Cardiac muscle cell (in vitro differentiated cells and primary cell): ENCODE data around the gene PROZ. TPM values are rescaled to one million over a fixed set of nuclear protein-coding genes. Genes with fewer than 3 reads are reported as not detected.

Experiments
- DNase-seq, 2 donors: peaks; one replicate each; pipeline versions ENCODE4 v3.0.0 to v3.0.0-alpha.2; 2010 to 2017; ENCODE audit warnings: low read depth in 1 of 2, low spot score in 1 of 2
- H3K27ac ChIP-seq: fragments of 200-600 bp; sonication (generic); 2 replicates; pipeline ENCODE4 v1.5.1; 2016
- H3K27me3 ChIP-seq: fragments of 200-600 bp; sonication (generic); 2 replicates; pipeline ENCODE4 v1.6.0; 2016; ENCODE audit warnings: control low read depth
- H3K36me3 ChIP-seq: fragments of 200-600 bp; sonication (generic); 2 replicates; pipeline ENCODE4 v1.5.1; 2016; ENCODE audit warnings: control low read depth
- H3K4me1 ChIP-seq: fragments of 200-600 bp; sonication (generic); 2 replicates; pipeline ENCODE4 v1.8.1; 2017; ENCODE audit warnings: low read depth, mild to moderate bottlenecking, mixed run types
- H3K4me3 ChIP-seq: fragments of 200-600 bp; sonication (generic); 2 replicates; pipeline ENCODE4 v1.5.1; 2016; ENCODE audit warnings: mild to moderate bottlenecking
- H3K9me3 ChIP-seq: fragments of 200-600 bp; sonication (generic); 2 replicates; pipeline ENCODE4 v1.5.1; 2017; ENCODE audit warnings: low read depth, mild to moderate bottlenecking, control low read depth
- CTCF ChIP-seq: IDR thresholded peaks from 2 replicates; pipeline ENCODE4 v1.5.1; 2012; ENCODE audit warnings: low read depth, mild to moderate bottlenecking, low read length
- polyA plus RNA-seq: library from polyadenylated mRNA; unstranded; fragments of >200 nt; fragmentation: Nextera tagmentation; extraction: Ambion mirVana; gene quantifications from 2 replicates; pipeline ENCODE4 v1.2.1, GENCODE V29; 2016
- total RNA-seq: library from RNA; depleted of rRNA; stranded (reverse); fragments of >200 nt; gene quantifications from 2 replicates; pipeline ENCODE4 v1.2.3, GENCODE V29; 2016

PROZ gene
- total and polyA plus RNA-seq, 2 experiments from 2014 or later: 0.42 TPM; not detected in 1

GRCh38 chr13:113164492-113164891, 6.0 kb downstream of the PROZ start:
- Histone ChIP-seq H3K9me3 (no peaks in the 10 kb centered on the region), H3K4me1 (no peaks in the 10 kb centered on the region), H3K27me3 (peaks cover 8% of the 10 kb centered on the region), H3K27ac (no peak overlapping the region), H3K36me3 (no peaks in the 10 kb centered on the region), H3K4me3 (no peak overlapping the region)
- no peak for TF ChIP-seq CTCF
- no peak for DNase-seq

DNA sequence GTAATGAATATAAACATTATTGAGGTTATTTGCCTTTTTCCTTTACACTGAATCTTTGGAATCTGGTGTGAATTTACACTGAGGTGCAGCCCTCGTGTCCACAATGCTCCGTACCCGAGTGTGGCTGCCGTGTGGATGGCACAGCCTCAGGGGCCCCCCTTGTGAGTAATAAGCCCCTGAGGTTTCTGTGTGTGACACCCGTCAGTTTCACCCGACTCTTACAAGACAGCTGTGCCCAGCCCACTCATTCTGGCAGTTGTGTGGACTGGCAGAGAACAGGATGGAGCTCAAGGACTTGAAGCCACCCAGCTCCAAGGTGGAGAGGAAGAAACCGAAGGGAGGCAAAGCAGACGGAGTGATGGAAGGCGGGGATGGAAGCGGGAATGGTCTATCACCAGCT, 7.8 kb downstream of the PROZ start:
- Histone ChIP-seq H3K36me3 (no peaks in the 10 kb centered on the region), H3K27ac (no peak overlapping the region), H3K9me3 (no peaks in the 10 kb centered on the region), H3K4me3 (no peak overlapping the region), H3K4me1 (no peaks in the 10 kb centered on the region), H3K27me3 (peaks cover 8% of the 10 kb centered on the region)
- DNase-seq: no peak
- no peak for TF ChIP-seq CTCF

DNA sequence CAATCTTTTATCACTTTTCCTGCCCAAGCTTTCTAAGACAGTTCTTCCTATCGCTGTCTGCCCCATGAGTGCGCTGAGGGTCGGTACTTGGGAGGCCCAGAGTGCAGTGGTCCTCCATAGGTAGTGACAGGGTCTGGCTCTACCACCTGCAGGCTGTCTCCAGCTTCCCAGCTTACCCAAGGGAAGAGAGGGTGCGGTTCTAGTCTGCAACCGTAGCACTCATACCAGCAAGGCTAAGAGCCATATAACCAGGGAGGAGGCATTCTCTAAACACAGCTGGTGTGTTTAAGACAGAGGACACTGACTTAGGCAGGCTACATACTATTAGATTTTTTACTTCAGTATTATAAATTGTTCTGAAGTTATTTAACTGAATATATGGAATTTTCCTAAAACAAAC, 8.2 kb downstream of the PROZ start:
- Histone ChIP-seq H3K9me3 (no peaks in the 10 kb centered on the region), H3K36me3 (no peaks in the 10 kb centered on the region), H3K27me3 (peaks cover 8% of the 10 kb centered on the region), H3K4me3 (no peak overlapping the region), H3K4me1 (no peaks in the 10 kb centered on the region), H3K27ac (no peak overlapping the region)
- no peak for TF ChIP-seq CTCF
- no peak for DNase-seq

DNA sequence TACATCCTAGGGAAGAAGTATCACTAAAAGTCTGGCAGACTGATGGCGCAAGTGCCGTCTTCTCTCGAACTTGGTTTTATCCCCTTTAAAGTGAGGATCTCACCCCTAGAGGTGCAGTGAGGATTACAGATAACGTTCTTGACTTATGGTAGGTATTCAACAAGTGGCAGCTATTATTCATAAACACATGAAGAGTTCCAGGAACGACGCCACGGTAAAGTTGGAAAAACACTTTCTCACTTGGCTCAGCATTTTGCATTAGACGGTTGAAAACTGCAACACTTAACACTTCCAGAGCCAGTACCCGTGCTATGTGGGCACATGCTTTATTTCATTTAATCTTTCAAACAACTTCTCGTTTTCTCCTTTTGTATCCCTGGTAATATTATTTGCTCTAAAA, 8.7 kb downstream of the PROZ start:
- DNase-seq: no peak
- no peak for TF ChIP-seq CTCF
- no peaks in the 10 kb centered on the region for H3K4me1 ChIP-seq

DNA sequence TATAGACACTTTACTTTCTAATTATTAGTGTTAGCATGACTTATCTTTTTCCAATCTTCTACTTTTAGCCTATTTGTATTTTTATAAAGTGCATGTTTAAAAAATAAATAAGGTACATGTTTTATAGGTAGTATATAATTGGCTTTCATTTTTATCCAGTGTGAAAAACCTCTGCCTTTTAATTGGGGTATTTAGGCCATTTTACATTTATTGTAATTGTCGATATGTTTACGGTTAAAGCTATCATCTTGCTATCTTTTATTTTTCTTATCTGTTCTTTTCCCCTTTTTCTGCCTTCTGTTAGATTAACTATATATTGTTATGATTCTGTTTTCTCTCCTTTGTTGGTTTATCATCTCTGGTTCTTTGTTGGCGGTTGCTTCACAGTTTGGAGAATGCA, 9.1 kb downstream of the PROZ start:
- Histone ChIP-seq H3K36me3 (no peaks in the 10 kb centered on the region), H3K4me1 (no peaks in the 10 kb centered on the region), H3K4me3 (no peak overlapping the region), H3K27me3 (peaks cover 8% of the 10 kb centered on the region), H3K27ac (no peak overlapping the region), H3K9me3 (no peaks in the 10 kb centered on the region)
- TF ChIP-seq CTCF: no peak
- no peak for DNase-seq

More for the DNA sequence above, 8.7 kb downstream of the PROZ start:
- Histone ChIP-seq H3K27ac (no peak overlapping the region), H3K4me3 (no peak overlapping the region), H3K9me3 (no peaks in the 10 kb centered on the region), H3K27me3 (peaks cover 8% of the 10 kb centered on the region), H3K36me3 (no peaks in the 10 kb centered on the region)

DNA sequence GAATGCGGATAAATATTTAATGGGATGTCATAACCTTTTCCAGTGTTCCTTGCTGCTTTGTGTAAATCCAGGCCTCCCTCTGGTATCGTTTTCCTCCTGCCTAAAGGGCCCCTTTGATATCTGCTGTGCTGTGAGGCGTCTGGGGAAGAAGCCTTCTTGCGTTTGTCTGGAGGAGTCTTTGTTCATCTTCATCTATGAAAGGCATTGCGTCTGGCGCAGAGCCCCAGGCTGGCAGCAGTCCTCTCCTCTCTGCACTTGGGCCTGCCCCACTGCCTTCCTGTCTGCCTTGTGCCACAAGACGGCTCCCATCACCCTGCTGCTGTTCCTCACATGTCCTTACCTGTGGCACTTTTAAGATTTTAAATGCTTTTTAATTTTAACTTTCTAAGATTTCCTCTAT, 9.8 kb downstream of the PROZ start:
- DNase-seq: no peak
- TF ChIP-seq CTCF: no peak
- Histone ChIP-seq H3K36me3 (no peaks in the 10 kb centered on the region), H3K4me1 (no peaks in the 10 kb centered on the region), H3K4me3 (no peak overlapping the region), H3K27ac (no peak overlapping the region), H3K9me3 (no peaks in the 10 kb centered on the region), H3K27me3 (peaks cover 2% of the 10 kb centered on the region)
